Measurements from ENCODE around the gene IL36RN.

DNA sequence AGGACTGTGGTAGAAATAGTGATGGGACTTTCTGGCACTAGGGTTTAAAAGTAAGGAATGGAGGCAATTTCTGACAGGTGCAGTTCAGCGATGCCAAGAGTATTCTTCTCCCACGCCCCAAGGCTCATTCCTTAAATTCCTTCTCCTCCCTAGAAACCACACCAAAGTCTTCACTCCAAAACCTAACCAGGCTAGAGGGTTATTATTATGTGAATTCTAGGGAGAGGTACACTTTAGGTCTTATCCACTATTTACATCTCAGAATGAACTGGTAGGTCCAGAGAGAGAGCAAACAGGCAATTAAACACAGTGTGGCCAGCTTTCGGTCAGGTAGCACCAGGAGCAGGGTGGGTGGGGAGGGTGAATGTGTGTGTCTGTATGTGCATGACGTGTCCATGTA is 20.1 kb downstream of the IL36RN start:
- TF ChIP-seq CTCF (IDR thresholded peaks at IDR 0.05) = no peak
- TF ChIP-seq EP300 (IDR thresholded peaks at IDR 0.05) = no peak
- TF ChIP-seq POLR2AphosphoS5 (IDR thresholded peaks at IDR 0.05) = no peak
- TF ChIP-seq POLR2A (IDR thresholded peaks at IDR 0.05) = no peak
